ENCODE measurements around the gene ATF1.
"Not testable (repeated sequence)": the region's sequence is repeated elsewhere in the genome, so short reads cannot be mapped to it uniquely, and the experiment has no call there.

ATF1 gene

GRCh38 chr12:50803230-50803875 is 39.5 kb downstream of the ATF1 start:
- TF ChIP-seq BHLHE40 (IDR thresholded peaks at IDR 0.05; ENCODE audit: borderline replicate concordance) (no peak), HDGF (IDR thresholded peaks at IDR 0.05; ENCODE audit: borderline replicate concordance) (no peak), CTBP1 (IDR thresholded peaks at IDR 0.05; ENCODE audit: borderline replicate concordance) (no peak), FOXA1 (IDR thresholded peaks at IDR 0.05) (no peak), ELF4 (IDR thresholded peaks at IDR 0.05) (no peak), ZNF384 (IDR thresholded peaks at IDR 0.05) (no peak), TARDBP (IDR thresholded peaks at IDR 0.05) (no peak), ARNT (IDR thresholded peaks at IDR 0.05) (no peak)
- CTCF ChIA-PET = no interaction called here
- POLR2A ChIA-PET = no interaction called here
- no peak for DNase-seq (ENCODE audit: extremely low spot score)

GRCh38 chr12:50806176-50806575 is 42.3 kb downstream of the ATF1 start:
- POLR2A ChIA-PET = no interaction called here
- CTCF ChIA-PET = no interaction called here
- TF ChIP-seq CTBP1 (IDR thresholded peaks at IDR 0.05; ENCODE audit: borderline replicate concordance) (no peak), FOXK2 (IDR thresholded peaks at IDR 0.05) (no peak), FOXM1 (IDR thresholded peaks at IDR 0.05; ENCODE audit: borderline replicate concordance) (no peak), ELF4 (IDR thresholded peaks at IDR 0.05) (no peak), SUZ12 (IDR thresholded peaks at IDR 0.05) (no peak), BHLHE40 (IDR thresholded peaks at IDR 0.05; ENCODE audit: borderline replicate concordance) (no peak), HDGF (IDR thresholded peaks at IDR 0.05; ENCODE audit: borderline replicate concordance) (no peak)
- TF ChIP-seq, protein P1, sequence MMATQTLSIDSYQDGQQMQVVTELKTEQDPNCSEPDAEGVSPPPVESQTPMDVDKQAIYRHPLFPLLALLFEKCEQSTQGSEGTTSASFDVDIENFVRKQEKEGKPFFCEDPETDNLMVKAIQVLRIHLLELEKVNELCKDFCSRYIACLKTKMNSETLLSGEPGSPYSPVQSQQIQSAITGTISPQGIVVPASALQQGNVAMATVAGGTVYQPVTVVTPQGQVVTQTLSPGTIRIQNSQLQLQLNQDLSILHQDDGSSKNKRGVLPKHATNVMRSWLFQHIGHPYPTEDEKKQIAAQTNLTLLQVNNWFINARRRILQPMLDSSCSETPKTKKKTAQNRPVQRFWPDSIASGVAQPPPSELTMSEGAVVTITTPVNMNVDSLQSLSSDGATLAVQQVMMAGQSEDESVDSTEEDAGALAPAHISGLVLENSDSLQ (IDR thresholded peaks at IDR 0.05) = no peak
- DNase-seq (ENCODE audit: extremely low spot score) = no peak

GRCh38 chr12:50809131-50809530 is 45.2 kb downstream of the ATF1 start:
- POLR2A ChIA-PET; DNase-seq (ENCODE audit: extremely low spot score); CTCF ChIA-PET: not testable (repeated sequence)

GRCh38 chr12:50814921-50815320 is 51.0 kb downstream of the ATF1 start:
- CTCF ChIA-PET; POLR2A ChIA-PET; DNase-seq (ENCODE audit: extremely low spot score): not testable (repeated sequence)

- ChIA-PET POLR2A (interaction anchor here (0.7 to 1.0 kb wide), 2 partner anchors 57 to 232 kb away, joined by 3 read pairs; partner anchors contain the start of gene ATF1), CTCF (interaction anchor here (0.5 to 0.9 kb wide), 2 partner anchors 56 to 90 kb away, joined by 3 to 4 read pairs; no protein-coding TSS in a partner anchor)
- TF ChIP-seq ELF4 (IDR thresholded peaks at IDR 0.05) = no peak
- no peak for TF ChIP-seq CTBP1 (IDR thresholded peaks at IDR 0.05; ENCODE audit: borderline replicate concordance)
- no peak for TF ChIP-seq FOXK2 (IDR thresholded peaks at IDR 0.05)
- no peak for TF ChIP-seq SUZ12 (IDR thresholded peaks at IDR 0.05)
- TF ChIP-seq FOXM1 (IDR thresholded peaks at IDR 0.05; ENCODE audit: borderline replicate concordance) = no peak
- no peak for TF ChIP-seq SP1 (IDR thresholded peaks at IDR 0.05)
- TF ChIP-seq, protein P1 (IDR thresholded peaks at IDR 0.05) = no peak
- TF ChIP-seq NFRKB (IDR thresholded peaks at IDR 0.05) = no peak
- no peak for TF ChIP-seq HDGF (IDR thresholded peaks at IDR 0.05; ENCODE audit: borderline replicate concordance)
- no peak for TF ChIP-seq ZNF384 (IDR thresholded peaks at IDR 0.05)
- TF ChIP-seq TARDBP (IDR thresholded peaks at IDR 0.05) = no peak
- no peak for TF ChIP-seq L3MBTL2 (conservative IDR thresholded peaks at IDR 0.05)
- TF ChIP-seq ARNT (IDR thresholded peaks at IDR 0.05) = no peak
- no peak for TF ChIP-seq BHLHE40 (IDR thresholded peaks at IDR 0.05; ENCODE audit: borderline replicate concordance)
- TF ChIP-seq FOXA1 (IDR thresholded peaks at IDR 0.05) = no peak
- no peak for TF ChIP-seq LEF1 (IDR thresholded peaks at IDR 0.05; ENCODE audit: borderline replicate concordance)
- DNase-seq (ENCODE audit: extremely low spot score) = no peak
Observed at GRCh38 chr12:50820177-50820576, 56.3 kb downstream of the ATF1 start.

DNA sequence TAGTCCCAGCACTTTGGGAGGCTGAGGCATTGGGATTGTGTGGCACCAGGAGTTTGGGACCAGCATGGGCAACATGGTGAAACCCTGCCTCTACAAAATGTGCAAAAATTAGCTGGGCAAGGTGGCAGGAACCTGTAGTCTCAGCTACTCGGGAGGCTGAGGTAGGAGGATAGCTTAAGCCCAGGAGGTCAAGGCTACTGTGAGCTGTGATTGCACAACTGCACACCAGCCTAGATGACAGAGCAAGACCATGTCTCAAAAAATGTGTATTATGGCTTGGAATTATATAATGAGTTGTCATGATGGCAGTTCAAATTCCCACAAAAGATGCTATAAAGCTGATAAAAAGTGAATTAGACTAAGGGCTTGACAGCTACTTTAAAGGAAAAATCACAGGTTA is 58.2 kb downstream of the ATF1 start:
- DNase-seq (ENCODE audit: extremely low spot score) = no peak
- TF ChIP-seq ELF4 (IDR thresholded peaks at IDR 0.05) = no peak
- no peak for TF ChIP-seq ZNF384 (IDR thresholded peaks at IDR 0.05)
- POLR2A ChIA-PET = no interaction called here
- CTCF ChIA-PET = interaction anchor here (0.6 kb wide), 1 partner anchor 57 kb away, joined by 4 read pairs; no protein-coding TSS in a partner anchor

DNA sequence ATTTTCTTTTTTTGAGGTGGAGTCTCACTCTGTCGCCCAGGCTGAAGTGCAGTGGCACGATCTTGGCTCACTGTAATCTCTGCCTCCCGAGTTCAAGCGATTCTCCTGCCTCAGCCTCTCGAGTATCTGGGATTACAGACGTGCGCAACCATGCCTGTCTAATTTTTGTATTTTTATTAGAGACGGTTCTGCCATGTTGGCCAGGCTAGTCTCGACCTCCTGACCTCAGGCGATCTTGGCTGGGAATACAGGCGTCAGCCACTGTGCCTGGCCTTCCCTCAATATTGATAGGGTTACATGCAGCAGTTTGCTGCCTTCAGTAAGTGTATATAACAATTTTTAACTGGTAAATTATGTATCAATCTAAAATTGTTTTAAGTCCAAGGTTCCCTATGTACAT is 59.8 kb downstream of the ATF1 start:
- DNase-seq (ENCODE audit: extremely low spot score); CTCF ChIA-PET; POLR2A ChIA-PET: not testable (repeated sequence)

DNA sequence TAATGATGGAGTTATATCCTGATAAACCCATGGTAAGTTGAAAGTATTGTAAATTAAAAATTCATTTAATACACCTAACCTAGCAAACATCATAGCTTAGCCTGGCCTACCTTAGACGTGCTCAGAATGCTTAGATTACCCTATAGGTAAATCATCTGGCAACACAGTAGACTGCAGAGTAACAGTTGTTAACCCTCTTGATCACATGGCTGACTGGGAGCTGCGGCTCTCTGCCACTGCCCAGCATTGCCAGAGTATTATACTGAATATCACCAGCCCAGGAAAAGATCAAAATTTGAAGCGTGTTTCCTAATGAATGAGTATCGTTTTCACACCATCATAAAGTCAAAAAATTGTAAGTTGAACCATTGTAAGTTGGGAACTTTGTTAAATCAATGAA is 61.0 kb downstream of the ATF1 start:
- ChIA-PET POLR2A (no interaction called here), CTCF (interaction anchor here (0.6 to 1.8 kb wide), 7 partner anchors 30 to 527 kb away, joined by 3 to 8 read pairs (median 3); a partner anchor contains a TSS)

More for the DNA sequence above, 61.0 kb downstream of the ATF1 start:
- TF ChIP-seq ZNF384 (IDR thresholded peaks at IDR 0.05) (no peak), NFRKB (IDR thresholded peaks at IDR 0.05) (no peak), FOXA1 (IDR thresholded peaks at IDR 0.05) (no peak), FOXM1 (IDR thresholded peaks at IDR 0.05; ENCODE audit: borderline replicate concordance) (no peak), LEF1 (IDR thresholded peaks at IDR 0.05; ENCODE audit: borderline replicate concordance) (no peak), SP1 (IDR thresholded peaks at IDR 0.05) (no peak), L3MBTL2 (conservative IDR thresholded peaks at IDR 0.05) (no peak), SUZ12 (IDR thresholded peaks at IDR 0.05) (no peak), CTBP1 (IDR thresholded peaks at IDR 0.05; ENCODE audit: borderline replicate concordance) (no peak), FOXK2 (IDR thresholded peaks at IDR 0.05) (no peak)
- TF ChIP-seq, protein P1 (IDR thresholded peaks at IDR 0.05) = no peak
- no peak for DNase-seq (ENCODE audit: extremely low spot score)
